Activated CD8-positive, alpha-beta memory T cell treated with anti-CD3 and anti-CD28 coated beads for 4 hours (primary cell): Measurements from ENCODE around the gene OR5K3.
"Not testable (repeated sequence)": the region's sequence is repeated elsewhere in the genome, so short reads cannot be mapped to it uniquely, and the experiment has no call there.

ENCODE experiments used
- DNase-seq, 2 donors: peaks; one replicate each; pipeline ENCODE4 v3.0.0-alpha.2; 2020; ENCODE audit warnings: low read depth in 2 of 2

The OR5K3 gene, protein sequence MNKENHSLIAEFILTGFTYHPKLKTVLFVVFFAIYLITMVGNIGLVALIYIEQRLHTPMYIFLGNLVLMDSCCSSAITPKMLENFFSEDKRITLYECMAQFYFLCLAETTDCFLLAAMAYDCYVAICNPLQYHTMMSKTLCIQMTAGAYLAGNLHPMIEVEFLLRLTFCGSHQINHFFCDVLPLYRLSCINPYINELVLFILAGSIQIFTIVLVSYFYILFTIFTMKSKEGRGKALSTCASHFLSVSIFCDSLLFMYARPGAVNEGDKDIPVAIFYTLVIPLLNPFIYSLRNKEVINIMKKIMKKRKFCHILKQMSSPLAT

DNA sequence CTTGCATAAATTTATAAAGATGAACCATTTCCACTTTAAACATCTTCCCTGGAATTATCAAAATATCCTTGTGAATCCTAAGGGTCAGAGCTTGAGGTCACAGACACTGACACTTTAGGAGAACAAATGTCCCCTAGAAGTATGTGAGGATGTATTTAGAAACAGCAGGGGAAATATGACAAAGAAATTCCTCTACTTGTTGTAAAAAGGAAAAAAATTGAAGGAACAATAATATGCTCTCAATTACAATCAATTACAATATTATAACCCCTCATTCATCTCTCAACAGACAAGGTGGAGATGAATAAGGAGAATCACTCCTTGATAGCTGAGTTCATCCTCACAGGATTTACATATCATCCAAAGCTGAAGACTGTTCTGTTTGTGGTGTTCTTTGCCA is at the start of gene OR5K3:
TSS of gene OR5K3 (plus strand) at position 301 of the 400 bp plus-strand sequence. CDS start at position 301, 0 bp downstream.
- no peak for DNase-seq

- DNase-seq, result no peak
These were observed 48.7 kb upstream of the OR5K3 start for GRCh38 chr3:98341758-98342157.

- no peak for DNase-seq
These were observed 46.6 kb upstream of the OR5K3 start for GRCh38 chr3:98343647-98344507.

- DNase-seq, result no peak
These were observed 40.4 kb upstream of the OR5K3 start for GRCh38 chr3:98350082-98350481.

DNA sequence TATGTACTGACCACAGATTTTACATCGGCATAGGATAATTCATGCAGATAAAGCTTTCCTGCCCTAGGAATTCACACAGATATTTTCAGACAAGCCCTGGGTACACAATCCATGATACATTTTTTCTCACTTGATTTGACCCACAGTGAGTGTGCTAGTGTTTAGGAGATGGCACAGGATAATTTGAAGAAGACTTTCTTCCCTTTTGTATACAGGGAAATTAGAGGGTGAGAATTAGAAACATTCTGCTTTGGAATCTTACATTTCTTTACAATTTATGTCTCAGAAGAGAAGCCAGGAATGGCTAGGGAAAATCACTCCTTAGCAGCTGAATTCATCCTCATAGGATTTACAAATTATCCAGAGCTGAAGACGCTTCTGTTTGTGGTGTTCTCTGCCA is 36.9 kb upstream of the OR5K3 start, which contains the start of gene OR5K4:
TSS of gene OR5K4 (plus strand) at position 301 of the 400 bp plus-strand sequence. CDS start at position 301, 0 bp downstream.
- no peak for DNase-seq

DNA sequence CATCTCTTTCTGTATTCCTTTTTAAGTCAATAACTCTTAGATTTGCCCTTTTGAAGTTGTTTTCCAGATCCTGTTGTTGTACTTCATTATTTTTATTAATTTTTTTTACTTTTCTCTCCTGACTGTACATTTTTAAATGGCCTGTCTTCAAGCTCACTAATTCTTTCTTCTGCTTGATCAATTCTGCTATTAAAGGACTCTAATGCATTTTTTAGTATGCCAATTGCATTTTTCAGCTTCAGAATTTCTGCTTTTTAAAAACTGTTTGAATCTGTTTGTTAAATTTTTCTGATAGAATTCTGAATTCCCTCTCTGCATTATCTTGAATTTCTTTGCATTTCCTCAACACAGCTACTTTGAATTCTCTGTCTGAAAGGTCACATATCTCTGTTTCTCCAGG is 31.2 kb upstream of the OR5K3 start:
- DNase-seq, result no peak

DNA sequence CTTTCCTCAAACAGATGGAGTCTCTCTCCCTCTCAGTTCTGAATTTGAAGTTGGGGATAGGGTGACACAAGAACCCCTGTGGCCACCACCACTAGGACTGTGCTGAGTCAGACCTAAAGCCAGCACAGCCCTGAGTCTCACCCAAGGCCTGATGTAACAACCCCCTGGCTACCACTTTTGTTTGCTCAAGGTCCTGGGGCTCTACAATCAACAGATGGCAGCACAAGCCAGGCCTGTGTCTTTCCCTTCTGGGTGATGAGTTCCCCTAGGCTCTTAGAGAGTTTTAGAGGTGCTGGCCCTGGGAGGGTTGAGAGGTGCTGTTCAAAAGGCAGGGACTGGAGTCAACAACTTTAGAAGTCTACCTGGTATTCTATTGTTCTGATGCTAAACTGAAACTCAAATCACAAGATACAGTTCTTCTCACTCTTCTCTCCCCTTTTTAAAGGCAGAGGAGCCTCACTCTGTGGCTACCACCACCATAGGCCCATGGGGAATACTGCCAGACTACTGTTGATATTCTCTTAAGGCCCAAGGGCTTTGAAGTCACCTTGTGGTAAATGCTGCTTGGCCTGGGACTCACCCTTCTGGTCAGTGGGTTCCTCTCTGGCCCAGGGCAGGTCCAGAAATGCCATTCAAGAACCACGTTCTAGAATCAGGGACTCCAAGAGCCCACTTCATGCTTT is 30.3 kb upstream of the OR5K3 start:
- DNase-seq, result no peak

DNA sequence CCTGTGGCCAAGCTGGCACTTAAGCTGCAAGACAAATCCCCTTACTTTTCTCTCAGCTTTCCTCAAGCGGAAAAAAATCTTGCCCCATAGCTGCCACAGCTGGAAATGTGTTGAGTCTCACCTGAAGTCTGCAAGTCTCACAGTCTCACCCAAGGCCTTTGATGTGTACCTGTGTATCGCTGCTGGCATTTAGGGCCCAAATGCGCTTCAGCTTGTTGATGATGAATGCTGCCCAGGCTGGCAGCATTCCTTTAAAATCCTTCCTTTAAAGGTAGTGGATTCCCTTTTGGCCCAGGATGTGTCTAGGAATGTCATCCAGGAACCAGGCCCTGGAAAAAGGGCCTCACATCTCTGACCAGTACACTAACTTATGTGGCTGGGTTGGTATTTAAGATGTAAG is 29.8 kb upstream of the OR5K3 start:
- no peak for DNase-seq

- DNase-seq, result no peak
These were observed 29.2 kb upstream of the OR5K3 start for GRCh38 chr3:98361289-98361688.

GRCh38 chr3:98367464-98368246 is 22.8 kb upstream of the OR5K3 start:
- DNase-seq, result no peak

GRCh38 chr3:98371186-98371585 is 19.3 kb upstream of the OR5K3 start:
- DNase-seq, result no peak

DNA sequence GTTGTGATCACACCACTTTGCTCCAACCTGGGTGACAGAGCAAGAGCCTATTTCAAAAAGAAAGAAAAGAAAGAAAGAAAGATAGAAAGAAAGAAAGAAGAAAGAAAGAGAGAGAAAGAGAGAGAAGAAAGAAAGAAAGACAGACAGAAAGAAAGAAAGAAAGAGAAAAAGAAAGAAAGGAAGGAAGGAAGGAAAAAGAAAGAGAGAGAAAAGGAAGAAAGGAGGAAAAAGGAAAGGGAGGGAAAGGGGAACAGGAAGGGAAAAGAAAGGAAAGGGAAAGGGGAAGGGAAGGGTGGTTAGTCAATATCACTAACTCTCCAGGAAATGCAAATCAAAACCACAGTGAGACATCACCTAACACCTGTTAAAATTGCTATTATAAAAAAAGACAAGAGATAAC is 18.6 kb upstream of the OR5K3 start:
- no peak for DNase-seq

DNA sequence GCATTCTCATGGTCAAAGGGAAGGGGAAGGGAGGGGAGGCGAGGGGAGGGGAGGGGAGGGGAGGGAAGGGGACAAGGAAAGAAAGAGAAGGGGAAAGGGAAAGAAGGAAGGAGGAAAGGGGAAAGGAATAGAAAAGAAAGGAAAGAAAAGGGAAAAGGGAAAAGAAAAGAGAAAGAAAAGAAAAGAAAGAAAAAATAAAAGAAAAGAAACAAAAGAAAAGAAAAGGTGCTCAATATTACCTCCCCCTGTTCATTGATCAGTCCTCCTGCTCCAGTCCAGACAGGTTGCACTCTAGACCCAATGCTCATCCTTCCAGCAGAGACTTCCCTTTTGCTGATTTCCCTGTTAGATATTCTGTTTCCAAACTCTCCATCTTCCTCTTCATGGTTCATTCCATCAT is 18.0 kb upstream of the OR5K3 start:
- DNase-seq, result no peak

DNA sequence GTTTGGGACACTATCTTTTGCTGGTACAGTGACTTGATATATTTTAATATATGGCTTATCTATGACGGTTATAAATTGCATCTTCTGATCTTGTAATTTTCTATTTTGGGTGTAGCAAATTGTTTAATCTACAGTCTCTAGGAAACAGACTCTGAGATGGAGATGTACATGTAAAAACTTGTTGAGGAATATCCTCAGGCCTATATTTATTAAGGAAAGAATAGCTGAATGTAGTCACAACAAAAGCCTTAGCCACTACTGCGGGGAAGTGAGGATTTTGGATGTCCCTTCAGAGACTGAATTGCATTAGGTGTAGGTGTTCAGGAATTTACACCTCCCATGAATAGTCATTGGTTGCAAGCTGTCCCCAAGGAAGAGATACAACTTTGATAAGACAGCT is 13.8 kb upstream of the OR5K3 start:
- DNase-seq, result no peak

DNA sequence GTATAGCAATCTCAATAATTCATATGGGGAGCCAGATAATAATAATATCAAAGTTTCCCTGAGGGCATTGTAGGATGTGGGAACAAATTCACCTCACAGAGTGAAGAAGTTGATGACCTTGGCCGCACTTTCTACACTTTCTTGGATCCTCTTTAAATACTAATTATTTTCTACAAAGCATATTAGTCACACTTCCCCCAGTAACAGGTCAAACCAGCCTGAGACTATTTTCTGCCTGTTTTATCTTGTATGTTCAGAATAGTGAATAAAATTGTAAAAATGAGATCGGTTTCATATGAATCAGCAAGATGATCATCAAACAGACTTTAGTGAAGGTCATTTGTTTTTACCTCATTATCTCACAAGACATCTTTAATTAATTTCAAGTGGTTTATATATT is 2.3 kb upstream of the OR5K3 start:
- DNase-seq, result no peak

DNA sequence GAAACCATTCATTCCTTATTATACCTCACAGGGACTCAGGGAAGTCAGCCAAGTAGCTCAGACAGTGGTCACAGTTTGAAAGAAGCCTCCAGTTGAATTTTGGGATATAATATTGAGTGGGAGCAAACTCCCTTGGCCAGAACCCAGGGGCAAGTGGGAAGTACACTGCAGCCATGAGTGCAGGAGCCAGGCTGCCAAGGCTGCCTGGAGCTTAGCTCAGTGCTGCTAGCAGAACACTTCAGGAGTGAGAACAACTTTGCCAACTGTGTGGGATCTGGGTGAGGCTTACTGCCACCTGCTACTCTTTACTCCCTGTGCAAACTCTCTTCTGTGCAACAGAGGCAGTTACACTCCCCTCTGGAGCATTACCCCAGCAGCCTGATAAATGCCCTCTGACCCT is 4.6 kb downstream of the OR5K3 start:
- DNase-seq, result no peak

GRCh38 chr3:98396482-98396881 is 6.0 kb downstream of the OR5K3 start:
- not testable (repeated sequence) for DNase-seq

DNA sequence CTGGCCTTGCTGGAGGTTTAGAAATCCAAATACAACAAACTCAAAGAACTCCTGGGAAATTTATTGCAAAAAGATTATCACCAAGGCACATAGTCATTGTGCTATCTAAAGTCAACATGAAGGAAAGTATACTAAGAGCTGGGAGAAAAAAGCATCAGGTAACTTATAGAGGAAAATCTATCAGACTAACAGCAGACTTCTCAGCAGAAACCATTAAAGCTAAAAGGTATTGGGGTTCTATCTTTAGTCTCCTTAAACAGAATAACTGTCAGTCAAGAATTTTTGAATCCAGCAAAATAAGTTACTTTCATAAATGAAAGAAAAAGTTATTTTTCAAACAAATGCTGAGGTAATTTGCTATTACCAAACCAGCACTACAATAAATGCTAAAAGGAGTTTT is 8.0 kb downstream of the OR5K3 start:
- DNase-seq, result no peak

DNA sequence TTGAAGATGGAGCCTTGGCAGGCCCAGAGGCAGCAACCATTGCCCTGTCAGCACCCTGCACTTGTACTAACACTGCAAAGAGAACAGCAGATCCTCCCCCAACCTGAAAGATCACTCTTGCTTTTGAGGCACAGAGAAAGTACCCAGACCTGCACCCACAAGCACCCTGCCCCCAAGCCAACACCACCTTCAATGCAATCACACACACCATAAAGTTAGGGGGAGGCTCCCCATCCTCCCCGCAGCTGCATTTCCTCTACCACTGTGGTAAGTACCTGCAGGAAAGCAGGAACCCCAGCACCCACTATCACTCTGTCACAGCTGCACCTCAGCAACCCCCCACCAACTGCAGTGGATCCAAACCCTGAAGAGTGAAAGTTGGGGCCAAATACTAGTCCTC is 12.0 kb downstream of the OR5K3 start:
- no peak for DNase-seq

DNA sequence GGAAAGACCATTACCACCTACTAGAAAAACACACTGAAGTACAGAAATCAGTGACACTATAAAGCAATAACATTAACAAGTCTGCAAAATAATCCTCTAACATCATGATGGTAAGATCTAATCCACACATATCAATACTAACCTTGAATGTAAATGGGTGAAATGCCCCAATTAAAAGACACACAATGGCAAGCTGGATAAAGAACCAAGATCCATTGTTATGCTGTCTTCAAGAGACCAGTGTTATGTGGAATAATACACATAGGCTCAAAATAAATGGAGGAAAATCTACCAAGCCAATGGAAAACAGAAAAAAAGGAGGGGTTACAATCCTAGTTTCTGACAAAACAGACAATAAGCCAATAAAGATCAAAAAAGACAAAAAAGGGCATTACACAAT is 13.5 kb downstream of the OR5K3 start:
- no peak for DNase-seq

GRCh38 chr3:98406034-98406433 is 15.6 kb downstream of the OR5K3 start:
- DNase-seq, result no peak

GRCh38 chr3:98432575-98432974 is 42.1 kb downstream of the OR5K3 start:
- no peak for DNase-seq
